Non-pigmented ciliary epithelial cell (primary cell): ENCODE data around the gene ABCC11.
A peak's percentile ranks its signal among the peaks of the same experiment; 100 is the strongest.
"Not testable (repeated sequence)": the region's sequence is repeated elsewhere in the genome, so short reads cannot be mapped to it uniquely, and the experiment has no call there.

Experiments
- DNase-seq: peaks from one replicate; pipeline ENCODE4 v3.0.0-alpha.2; 2010; ENCODE audit warnings: low read depth

ABCC11 gene

GRCh38 chr16:48246066-48246465 lies 1.3 kb downstream of the ABCC11 start:
- DNase-seq = no peak

- no peak for DNase-seq
Measured at GRCh38 chr16:48244863-48245195, 2.5 kb downstream of the ABCC11 start.

- DNase-seq = peak; percentile 41
Measured at GRCh38 chr16:48244080-48244862, 3.1 kb downstream of the ABCC11 start, which contains the start of gene LONP2. TSS of gene LONP2 (plus strand) at chr16:48244300. CDS start at chr16:48244389, 89 bp downstream.

GRCh38 chr16:48240147-48240546 lies 7.2 kb downstream of the ABCC11 start:
- not testable (repeated sequence) for DNase-seq

GRCh38 chr16:48236286-48236685 lies 11.1 kb downstream of the ABCC11 start:
- DNase-seq = no peak

GRCh38 chr16:48235556-48236136 lies 11.7 kb downstream of the ABCC11 start:
- DNase-seq = no peak

GRCh38 chr16:48235058-48235555 lies 12.2 kb downstream of the ABCC11 start:
- DNase-seq = no peak

GRCh38 chr16:48234630-48235029 lies 12.7 kb downstream of the ABCC11 start:
- DNase-seq = no peak

- DNase-seq = no peak
Measured at GRCh38 chr16:48232493-48233040, 14.8 kb downstream of the ABCC11 start.

- no peak for DNase-seq
Measured at GRCh38 chr16:48231727-48232492, 15.4 kb downstream of the ABCC11 start.

GRCh38 chr16:48225456-48225855 lies 21.9 kb downstream of the ABCC11 start:
- no peak for DNase-seq

GRCh38 chr16:48223490-48223889 lies 23.8 kb downstream of the ABCC11 start:
- no peak for DNase-seq

- DNase-seq = no peak
Measured at GRCh38 chr16:48220891-48221290, 26.4 kb downstream of the ABCC11 start.

- no peak for DNase-seq
Measured at GRCh38 chr16:48218473-48218872, 28.9 kb downstream of the ABCC11 start.

- no peak for DNase-seq
Measured at GRCh38 chr16:48217708-48218107, 29.6 kb downstream of the ABCC11 start.

- no peak for DNase-seq
Measured at GRCh38 chr16:48215738-48216137, 31.6 kb downstream of the ABCC11 start.

GRCh38 chr16:48212033-48212432 lies 35.3 kb downstream of the ABCC11 start:
- DNase-seq = no peak

- no peak for DNase-seq
Measured at GRCh38 chr16:48210747-48211146, 36.6 kb downstream of the ABCC11 start.

GRCh38 chr16:48206594-48207242 lies 40.6 kb downstream of the ABCC11 start:
- no peak for DNase-seq

- no peak for DNase-seq
Measured at GRCh38 chr16:48204825-48205151, 42.6 kb downstream of the ABCC11 start.

GRCh38 chr16:48203974-48204824 lies 43.1 kb downstream of the ABCC11 start:
- DNase-seq = no peak
